Measurements from ENCODE around the gene OR2AG2. TPM values are rescaled to one million over a fixed set of nuclear protein-coding genes. Genes with fewer than 3 reads are reported as not detected.
A peak's percentile ranks its signal among the peaks of the same experiment; 100 is the strongest.

Gene OR2AG2
- total RNA-seq, 1 donor from 2014 or later, result 0.27 TPM

DNA sequence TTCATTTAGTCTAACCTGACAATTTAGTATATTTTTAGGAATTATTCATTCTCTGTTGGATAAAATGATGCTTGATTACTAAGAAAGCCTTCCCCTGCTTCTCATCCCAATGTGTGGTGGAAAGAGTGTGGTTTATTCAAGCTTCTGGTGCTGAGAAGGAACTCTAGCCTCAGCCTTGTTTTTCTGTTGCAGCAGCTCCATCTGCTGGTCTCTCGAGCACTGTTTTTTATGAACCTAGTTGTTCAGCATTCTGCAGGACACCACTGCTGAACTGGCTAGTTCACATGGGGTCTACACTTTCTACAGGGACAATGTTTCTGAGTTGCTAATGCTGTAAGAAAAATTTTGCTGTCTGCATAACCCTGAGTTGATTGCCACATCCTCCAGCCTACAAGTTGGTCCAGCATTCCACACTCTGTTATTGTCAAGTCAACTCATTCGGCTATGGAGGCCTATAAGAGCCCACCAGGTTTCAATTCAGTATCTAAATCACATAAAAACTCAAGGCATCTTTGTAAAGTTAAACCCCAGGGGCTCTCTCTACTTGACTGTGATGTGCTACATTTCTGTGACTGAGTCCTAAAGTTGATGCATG, 14.3 kb downstream of the OR2AG2 start:
- no peak overlapping the region for H3K4me2 ChIP-seq (ENCODE audit: low read length)
- no peaks in the 10 kb centered on the region for H3K9me3 ChIP-seq (ENCODE audit: insufficient read depth, low read depth, low read length)
- TF ChIP-seq, protein P1, sequence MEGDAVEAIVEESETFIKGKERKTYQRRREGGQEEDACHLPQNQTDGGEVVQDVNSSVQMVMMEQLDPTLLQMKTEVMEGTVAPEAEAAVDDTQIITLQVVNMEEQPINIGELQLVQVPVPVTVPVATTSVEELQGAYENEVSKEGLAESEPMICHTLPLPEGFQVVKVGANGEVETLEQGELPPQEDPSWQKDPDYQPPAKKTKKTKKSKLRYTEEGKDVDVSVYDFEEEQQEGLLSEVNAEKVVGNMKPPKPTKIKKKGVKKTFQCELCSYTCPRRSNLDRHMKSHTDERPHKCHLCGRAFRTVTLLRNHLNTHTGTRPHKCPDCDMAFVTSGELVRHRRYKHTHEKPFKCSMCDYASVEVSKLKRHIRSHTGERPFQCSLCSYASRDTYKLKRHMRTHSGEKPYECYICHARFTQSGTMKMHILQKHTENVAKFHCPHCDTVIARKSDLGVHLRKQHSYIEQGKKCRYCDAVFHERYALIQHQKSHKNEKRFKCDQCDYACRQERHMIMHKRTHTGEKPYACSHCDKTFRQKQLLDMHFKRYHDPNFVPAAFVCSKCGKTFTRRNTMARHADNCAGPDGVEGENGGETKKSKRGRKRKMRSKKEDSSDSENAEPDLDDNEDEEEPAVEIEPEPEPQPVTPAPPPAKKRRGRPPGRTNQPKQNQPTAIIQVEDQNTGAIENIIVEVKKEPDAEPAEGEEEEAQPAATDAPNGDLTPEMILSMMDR (IDR thresholded peaks at IDR 0.05; ENCODE audit: insufficient read depth, low read depth, low read length), result peak; percentile 70
- no peak for TF ChIP-seq EZH2 (IDR thresholded peaks at IDR 0.05; ENCODE audit: insufficient read depth, low read length)
- H3K79me2 ChIP-seq (ENCODE audit: insufficient read depth, low read length), result no peaks in the 10 kb centered on the region
- Mint-ChIP-seq H3K27me3 (ENCODE audit: low read depth, unreplicated experiment) (no peaks in the 10 kb centered on the region), H3K9me3 (ENCODE audit: unreplicated experiment) (peaks cover 7% of the 10 kb centered on the region), H3K4me1 (ENCODE audit: low read depth, unreplicated experiment) (no peaks in the 10 kb centered on the region), H3K36me3 (ENCODE audit: low read depth, unreplicated experiment) (no peaks in the 10 kb centered on the region), H3K4me3 (ENCODE audit: unreplicated experiment) (no peak overlapping the region), H3K27ac (ENCODE audit: unreplicated experiment) (no peak overlapping the region)
- H3K4me3 ChIP-seq (ENCODE audit: insufficient read depth, low read depth, low read length), result no peak overlapping the region
- FAIRE-seq (peak; percentile 73), DNase-seq (ENCODE audit: low read depth) (peak; percentile 31)
- H3K9ac ChIP-seq (ENCODE audit: low read length), result no peak overlapping the region
- no peaks in the 10 kb centered on the region for H3K27me3 ChIP-seq (ENCODE audit: insufficient read depth, low read length)
- no peaks in the 10 kb centered on the region for H3K4me1 ChIP-seq (ENCODE audit: insufficient read depth, low read length)
- H3K36me3 ChIP-seq (ENCODE audit: insufficient read depth, low read length), result no peaks in the 10 kb centered on the region
- H4K20me1 ChIP-seq (ENCODE audit: insufficient read depth, low read length), result no peaks in the 10 kb centered on the region
- no peak overlapping the region for H3K27ac ChIP-seq (ENCODE audit: low read depth, low read length)
- H2AFZ ChIP-seq (ENCODE audit: low read depth, low read length), result no peak overlapping the region

DNA sequence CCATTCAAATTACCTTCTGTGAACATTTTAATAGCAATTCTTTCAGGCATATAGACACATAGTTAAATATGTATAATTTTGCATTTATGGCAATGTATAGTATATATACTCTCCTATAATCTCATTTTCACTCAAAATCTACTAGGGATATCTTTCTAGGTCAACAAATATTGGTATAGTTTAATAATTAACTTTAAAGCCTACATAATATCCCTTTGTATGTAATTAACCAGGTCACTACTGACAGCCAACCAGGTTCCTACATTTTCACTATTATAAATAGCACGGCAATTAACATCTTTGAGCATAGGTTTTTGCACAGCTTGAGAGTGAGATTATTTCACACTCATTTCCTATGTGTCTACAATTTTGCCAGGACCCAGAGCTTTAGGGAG, 15.8 kb downstream of the OR2AG2 start:
- H4K20me1 ChIP-seq (ENCODE audit: insufficient read depth, low read length), result no peaks in the 10 kb centered on the region
- Mint-ChIP-seq H3K27me3 (ENCODE audit: low read depth, unreplicated experiment) (no peaks in the 10 kb centered on the region), H3K4me3 (ENCODE audit: unreplicated experiment) (no peak overlapping the region), H3K9me3 (ENCODE audit: unreplicated experiment) (peaks cover 3% of the 10 kb centered on the region), H3K27ac (ENCODE audit: unreplicated experiment) (no peak overlapping the region), H3K36me3 (ENCODE audit: low read depth, unreplicated experiment) (no peaks in the 10 kb centered on the region), H3K4me1 (ENCODE audit: low read depth, unreplicated experiment) (no peaks in the 10 kb centered on the region)
- H3K27ac ChIP-seq (ENCODE audit: low read depth, low read length), result no peak overlapping the region
- H3K36me3 ChIP-seq (ENCODE audit: insufficient read depth, low read length), result no peaks in the 10 kb centered on the region
- H3K4me3 ChIP-seq (ENCODE audit: insufficient read depth, low read depth, low read length), result no peak overlapping the region
- H3K4me1 ChIP-seq (ENCODE audit: insufficient read depth, low read length), result no peaks in the 10 kb centered on the region
- DNase-seq (ENCODE audit: low read depth) (no peak), FAIRE-seq (no peak)
- H3K9ac ChIP-seq (ENCODE audit: low read length), result no peak overlapping the region
- H3K4me2 ChIP-seq (ENCODE audit: low read length), result no peak overlapping the region
- H3K27me3 ChIP-seq (ENCODE audit: insufficient read depth, low read length), result no peaks in the 10 kb centered on the region
- H2AFZ ChIP-seq (ENCODE audit: low read depth, low read length), result no peak overlapping the region
- no peaks in the 10 kb centered on the region for H3K79me2 ChIP-seq (ENCODE audit: insufficient read depth, low read length)
- no peaks in the 10 kb centered on the region for H3K9me3 ChIP-seq (ENCODE audit: insufficient read depth, low read depth, low read length)
- TF ChIP-seq EZH2 (IDR thresholded peaks at IDR 0.05; ENCODE audit: insufficient read depth, low read length), result no peak
- TF ChIP-seq, protein P1 (IDR thresholded peaks at IDR 0.05; ENCODE audit: insufficient read depth, low read depth, low read length), result no peak

DNA sequence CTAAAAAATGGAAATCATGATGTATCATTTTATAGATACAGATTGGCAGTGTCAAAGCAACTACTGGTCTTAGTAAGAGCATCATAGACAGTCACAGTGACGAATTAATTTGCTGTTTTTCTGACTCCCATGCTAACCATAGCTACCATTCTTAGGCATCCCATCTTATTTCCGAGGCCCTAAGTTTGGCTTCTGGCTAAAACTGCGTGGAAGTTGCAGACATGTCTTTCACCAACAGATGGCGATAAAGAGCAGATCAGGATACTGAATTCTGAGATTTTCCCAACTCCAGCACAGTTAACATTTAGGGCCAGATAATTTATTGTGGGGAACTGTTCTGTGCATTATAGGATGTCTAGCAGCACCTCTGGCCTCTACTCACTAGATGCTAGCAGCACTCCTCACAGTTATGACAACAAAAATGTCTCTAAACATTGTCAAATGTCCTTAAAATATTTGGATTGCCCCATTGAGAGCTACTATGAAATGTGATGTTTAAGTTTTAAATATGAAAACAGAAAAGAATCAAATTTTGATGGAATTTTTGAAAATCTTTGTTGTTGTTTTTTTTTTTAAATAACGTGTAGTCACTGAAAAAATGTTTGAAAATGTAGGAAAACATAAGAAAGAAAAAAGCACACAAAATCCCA, 16.3 kb downstream of the OR2AG2 start:
- Histone ChIP-seq H3K27ac (ENCODE audit: low read depth, low read length) (no peak overlapping the region), H2AFZ (ENCODE audit: low read depth, low read length) (no peak overlapping the region), H3K79me2 (ENCODE audit: insufficient read depth, low read length) (no peaks in the 10 kb centered on the region), H3K9ac (ENCODE audit: low read length) (no peak overlapping the region), H3K36me3 (ENCODE audit: insufficient read depth, low read length) (no peaks in the 10 kb centered on the region), H3K9me3 (ENCODE audit: insufficient read depth, low read depth, low read length) (no peaks in the 10 kb centered on the region), H3K4me1 (ENCODE audit: insufficient read depth, low read length) (no peaks in the 10 kb centered on the region), H3K27me3 (ENCODE audit: insufficient read depth, low read length) (no peaks in the 10 kb centered on the region), H3K4me3 (ENCODE audit: insufficient read depth, low read depth, low read length) (no peak overlapping the region), H4K20me1 (ENCODE audit: insufficient read depth, low read length) (no peaks in the 10 kb centered on the region), H3K4me2 (ENCODE audit: low read length) (no peak overlapping the region)
- no peaks in the 10 kb centered on the region for H3K9me3 Mint-ChIP-seq (ENCODE audit: unreplicated experiment)
- no peak for FAIRE-seq
- no peaks in the 10 kb centered on the region for H3K36me3 Mint-ChIP-seq (ENCODE audit: low read depth, unreplicated experiment)
- DNase-seq (ENCODE audit: low read depth), result no peak
- H3K27me3 Mint-ChIP-seq (ENCODE audit: low read depth, unreplicated experiment), result peaks cover 2% of the 10 kb centered on the region
- H3K27ac Mint-ChIP-seq (ENCODE audit: unreplicated experiment), result no peak overlapping the region
- H3K4me3 Mint-ChIP-seq (ENCODE audit: unreplicated experiment), result no peak overlapping the region
- no peak for TF ChIP-seq EZH2 (IDR thresholded peaks at IDR 0.05; ENCODE audit: insufficient read depth, low read length)
- TF ChIP-seq, protein P1 (IDR thresholded peaks at IDR 0.05; ENCODE audit: insufficient read depth, low read depth, low read length), result peak; percentile 93
- H3K4me1 Mint-ChIP-seq (ENCODE audit: low read depth, unreplicated experiment), result no peaks in the 10 kb centered on the region
